A673 (cell line): ENCODE results near the gene ZNF280D.

Experiments
- CTCF ChIP-seq: fragments of 300-800, 200-600 bp; sonication (generic); conservative IDR thresholded peaks from 2 replicates; pipeline ENCODE4 v1.5.1; 2017; ENCODE audit warnings: low read depth, mild to moderate bottlenecking, antibody characterized with exemption, low read length, moderate library complexity, mixed read lengths
- EZH2 ChIP-seq: fragments of 200-600 bp; sonication (generic); IDR thresholded peaks from 2 replicates; pipeline ENCODE4 v1.6.1; 2017; ENCODE audit warnings: borderline replicate concordance, low read depth, mild to moderate bottlenecking, mixed read lengths, antibody characterized with exemption, low read length; ENCODE audit not compliant: poor library complexity, severe bottlenecking

- TF ChIP-seq EZH2 (no peak), CTCF (no peak)
Observed at GRCh38 chr15:56770173-56770572, 36.9 kb upstream of the ZNF280D start.
